IMR-90 (cell line): ENCODE measurements around the gene PHACTR3. TPM values are rescaled to one million over a fixed set of nuclear protein-coding genes. Genes with fewer than 3 reads are reported as not detected.

Experiments used
- ATAC-seq: fragments of 200-7000 bp; cut with Tn5 transposase; 2 replicates; pipeline ENCODE4 v1.9.1; 2020; ENCODE audit warnings: low read depth, mild to moderate bottlenecking, moderate library complexity
- BruUV-seq: library from RNA; stranded (reverse); fragments of 400-500 nt; replicated peaks from 2 replicates; lab custom pipeline; 2021; lab: Mats Ljungman, UMichigan
- CTCF ChIA-PET: fragments of 300-600 bp; formaldehyde crosslinking; extraction: SDS; loops from one replicate; lab custom pipeline; 2021; ENCODE audit warnings: antibody characterized with exemption; lab: Yijun Ruan, JAX
- POLR2A ChIA-PET: fragments of 300-600 bp; sonication (Branson Sonifier 250); formaldehyde crosslinking; loops from one replicate; lab custom pipeline; 2022; ENCODE audit warnings: antibody characterized with exemption; ENCODE audit not compliant: unreplicated experiment; lab: Charles Lee
- DNase-seq: peaks from one replicate; pipeline ENCODE4 v3.0.0; 2013
- H2AFZ ChIP-seq: replicated peaks from 2 replicates; pipeline ENCODE3; 2013; ENCODE audit warnings: low read length, mild to moderate bottlenecking; ENCODE audit not compliant: poor library complexity
- H2AK5ac ChIP-seq: 2 replicates; pipeline ENCODE4 v1.6.1; 2013; ENCODE audit warnings: low read depth, low read length, inconsistent platforms
- H2AK9ac ChIP-seq: replicated peaks from 2 replicates; pipeline ENCODE3; 2013; ENCODE audit warnings: mild to moderate bottlenecking, low read depth, low read length, moderate library complexity; ENCODE audit not compliant: poor library complexity
- H2BK120ac ChIP-seq: 2 replicates; pipeline ENCODE4 v1.6.1; 2013; ENCODE audit warnings: low read depth, low read length, inconsistent platforms
- H2BK15ac ChIP-seq: 3 replicates; pipeline ENCODE4 v1.6.1; 2013; ENCODE audit warnings: low read depth, low read length, inconsistent platforms
- H2BK20ac ChIP-seq: 2 replicates; pipeline ENCODE4 v1.6.1; 2013; ENCODE audit warnings: low read depth, mild to moderate bottlenecking, inconsistent platforms, low read length, moderate library complexity
- H2BK5ac ChIP-seq: 2 replicates; pipeline ENCODE4 v1.6.1; 2013; ENCODE audit warnings: mild to moderate bottlenecking, low read depth, low read length, inconsistent platforms; ENCODE audit not compliant: poor library complexity, severe bottlenecking
- H3K14ac ChIP-seq: replicated peaks from 2 replicates; pipeline ENCODE4 v1.6.1; 2013; ENCODE audit warnings: low read depth, low read length, inconsistent platforms
- H3K18ac ChIP-seq: 2 replicates; pipeline ENCODE4 v1.6.1; 2013; ENCODE audit warnings: low read depth, low read length, control low read depth
- H3K23ac ChIP-seq: 2 replicates; pipeline ENCODE4 v1.6.1; 2013; ENCODE audit warnings: low read depth, low read length, inconsistent platforms
- H3K27ac ChIP-seq: 2 replicates; pipeline ENCODE4 v1.5.1; 2013; ENCODE audit warnings: mild to moderate bottlenecking, control low read depth, low read length; ENCODE audit not compliant: insufficient read depth
- H3K27me3 ChIP-seq: 2 replicates; pipeline ENCODE4 v1.6.1; 2013; ENCODE audit warnings: low read length; ENCODE audit not compliant: control insufficient read depth, insufficient read depth
- H3K36me3 ChIP-seq: 2 replicates; pipeline ENCODE4 v1.6.1; 2013; ENCODE audit warnings: low read length, mixed read lengths; ENCODE audit not compliant: control insufficient read depth, insufficient read depth
- H3K4ac ChIP-seq: 2 replicates; pipeline ENCODE4 v1.6.1; 2013; ENCODE audit warnings: low read depth, low read length, inconsistent platforms
- H3K4me1 ChIP-seq: 2 replicates; pipeline ENCODE4 v1.6.1; 2013; ENCODE audit warnings: low read length, mixed read lengths; ENCODE audit not compliant: control insufficient read depth, insufficient read depth
- H3K4me2 ChIP-seq: 2 replicates; pipeline ENCODE4 v1.6.1; 2013; ENCODE audit warnings: low read depth, mild to moderate bottlenecking, control low read depth, low read length, moderate library complexity
- H3K4me3 ChIP-seq: 2 replicates; pipeline ENCODE4 v1.5.1; 2013; ENCODE audit warnings: low read depth, mild to moderate bottlenecking, control low read depth, low read length, moderate library complexity; ENCODE audit not compliant: insufficient read depth
- H3K56ac ChIP-seq: 2 replicates; pipeline ENCODE4 v1.6.1; 2013; ENCODE audit warnings: low read length, inconsistent platforms; ENCODE audit not compliant: insufficient read depth; ENCODE audit errors: extremely low read depth
- H3K79me1 ChIP-seq, 2 experiments: 2 replicates each; pipeline ENCODE4 v1.6.1; 2013; ENCODE audit warnings: low read length in 2 of 2, inconsistent platforms in 1 of 2, low read depth in 1 of 2
- H3K9ac ChIP-seq: 2 replicates; pipeline ENCODE4 v1.6.1; 2013; ENCODE audit warnings: low read depth, low read length, control low read depth
- H3K9me1 ChIP-seq: 2 replicates; pipeline ENCODE4 v1.6.1; 2013; ENCODE audit warnings: low read length, inconsistent platforms; ENCODE audit not compliant: insufficient read depth
- H3K9me3 ChIP-seq: 2 replicates; pipeline ENCODE4 v1.6.1; 2013; ENCODE audit warnings: low read length; ENCODE audit not compliant: control insufficient read depth, insufficient read depth
- H4K20me1 ChIP-seq: 2 replicates; pipeline ENCODE4 v1.6.1; 2013; ENCODE audit warnings: low read length, inconsistent platforms; ENCODE audit not compliant: insufficient read depth
- H4K5ac ChIP-seq: 2 replicates; pipeline ENCODE4 v1.6.1; 2013; ENCODE audit warnings: mild to moderate bottlenecking, low read depth, low read length, control low read depth
- H4K8ac ChIP-seq, 2 experiments: 2 replicates each; pipeline ENCODE4 v1.6.1; 2013; ENCODE audit warnings: low read depth in 2 of 2, low read length in 2 of 2, control low read depth in 1 of 2, inconsistent platforms in 1 of 2
- H4K91ac ChIP-seq: 2 replicates; pipeline ENCODE4 v1.6.1; 2013; ENCODE audit warnings: low read depth, low read length, inconsistent platforms; ENCODE audit not compliant: insufficient read depth
- FOS ChIP-seq: fragments of 150-350 bp; IDR thresholded peaks from 2 replicates; pipeline ENCODE4 v1.6.1; 2016; ENCODE audit warnings: low read depth, low read length
- RAD21 ChIP-seq: IDR thresholded peaks from 2 replicates; pipeline ENCODE4 v1.6.1; 2012; ENCODE audit warnings: low read length, improper control_type of control experiment
- WGBS, 2 experiments: methylation state at CpG; one replicate each; pipeline versions ENCODE4 v1.1.5 to v1.1.7; 2013; ENCODE audit warnings: missing lambda C conversion rate in 2 of 2; ENCODE audit not compliant: insufficient read length in 1 of 2; ENCODE audit errors: extremely low coverage in 2 of 2; 5-methylcytosine and 5-hydroxymethylcytosine counted together
- dilution Hi-C: fragments of 300-500 bp; cut with HindIII; formaldehyde crosslinking; loops from one replicate; pipeline ENCODE4 v1.14.3; 2018; ENCODE audit warnings: low sequenced_read_pairs; ENCODE audit not compliant: unreplicated experiment
- in situ Hi-C: fragments of 300-500 bp; cut with MboI; formaldehyde crosslinking; loops from 3 replicates; pipeline ENCODE4 v1.14.3; 2019; ENCODE audit warnings: low sequenced_read_pairs, inconsistent platforms, mixed read lengths
- intact Hi-C: fragments of 100-400 bp; cut with micrococcal nuclease; formaldehyde crosslinking; loops from 2 replicates; pipeline ENCODE4 v1.10.0; 2022
- polyA plus RNA-seq, 3 experiments: library from polyadenylated mRNA; depleted of rRNA; stranded (reverse); fragments of >200 nt; gene quantifications; 2 replicates each; pipeline ENCODE4 v1.2.3, GENCODE V29; 2012; ENCODE audit warnings: low replicate concordance in 1 of 3
- total RNA-seq: library from RNA; depleted of rRNA; stranded (reverse); fragments of >200 nt; gene quantifications from 2 replicates; pipeline ENCODE4 v1.2.3, GENCODE V29; 2012

Gene PHACTR3
- total and polyA plus RNA-seq, 2 of the 4 experiments (the other 2 are of a cell fraction) = not detected

DNA sequence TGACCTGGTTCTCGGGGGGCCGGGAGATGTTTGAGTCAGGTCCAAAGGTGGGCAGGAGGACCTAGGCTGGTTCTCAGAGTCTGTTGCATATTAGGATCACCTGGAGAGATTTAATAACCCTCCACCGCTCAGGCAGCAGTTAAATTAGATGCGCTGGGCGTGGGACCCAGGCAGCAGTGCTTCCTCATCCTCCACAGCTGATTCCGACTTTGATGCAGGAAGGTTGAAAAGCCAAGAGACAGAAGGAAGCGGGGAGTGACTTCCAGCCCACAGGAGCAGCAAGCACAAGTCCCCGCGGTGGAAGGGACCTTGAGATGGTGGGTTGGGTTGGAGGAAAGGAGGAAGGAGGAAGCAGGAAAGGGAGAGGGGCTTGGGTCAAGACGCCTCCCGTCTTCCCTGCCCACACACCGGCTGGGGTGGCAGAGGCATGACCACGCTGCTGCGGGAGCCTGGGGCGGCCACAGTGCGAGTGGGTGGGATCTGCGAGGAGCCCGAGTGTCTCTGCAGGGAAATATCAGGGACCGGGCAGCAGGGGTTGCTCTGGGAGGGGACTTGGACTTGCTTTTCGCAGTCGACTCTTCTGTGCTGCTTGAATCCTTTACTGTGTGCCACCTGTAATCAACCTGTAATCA, 146.0 kb downstream of the PHACTR3 start:
- Histone ChIP-seq H2BK15ac (no peak overlapping the region), H2AFZ (no peak overlapping the region), H4K8ac (no peak overlapping the region), H2AK5ac (no peak overlapping the region), H3K9me1 (no peaks in the 10 kb centered on the region), H3K9me3 (no peaks in the 10 kb centered on the region; the same call in 1 of the 2 replicates), H3K23ac (no peak overlapping the region), H3K4me3 (no peak overlapping the region), H3K27me3 (no peaks in the 10 kb centered on the region), H3K4me1 (no peaks in the 10 kb centered on the region), H3K4me2 (no peak overlapping the region), H3K9ac (no peak overlapping the region), H3K27ac (no peak overlapping the region), H2BK120ac (no peak overlapping the region), H2AK9ac (no peak overlapping the region), H4K91ac (no peak overlapping the region), H3K14ac (no peak overlapping the region), H3K36me3 (no peaks in the 10 kb centered on the region), H3K4ac (no peak overlapping the region), H3K56ac (no peak overlapping the region), H4K20me1 (no peaks in the 10 kb centered on the region), H2BK20ac (no peak overlapping the region), H3K79me1 (no peaks in the 10 kb centered on the region), H4K5ac (no peak overlapping the region), H3K18ac (no peak overlapping the region), H2BK5ac (no peak overlapping the region)
- dilution Hi-C loops = no loop called here
- BruUV-seq = no TSS peak
- CTCF ChIA-PET = no interaction called here
- in situ Hi-C loops = no loop called here
- POLR2A ChIA-PET = no interaction called here
- no peak for ATAC-seq
- DNase-seq = no peak
- intact Hi-C loops = loop anchor here (5.0 kb wide), 1 partner anchor 233 kb away; no protein-coding TSS in a partner anchor
- 67% methylated on average over 13 of the region's 21 CpGs; no CpG with 5 or more reads in 1 of the 2 experiments for WGBS, 2 experiments
- TF ChIP-seq FOS = no peak
- TF ChIP-seq RAD21 = no peak
